HG03095 (cell line): ENCODE measurements around the gene CYSTM1.
"Not testable (repeated sequence)": the region's sequence is repeated elsewhere in the genome, so short reads cannot be mapped to it uniquely, and the experiment has no call there.

Experiments
- ATAC-seq: cut with Tn5 transposase; IDR thresholded peaks from one replicate; pipeline ENCODE4 v1.9.1; 2021; ENCODE audit warnings: moderate library complexity; ENCODE audit not compliant: unreplicated experiment

The CYSTM1 gene

GRCh38 chr5:140148508-140148907, 26.5 kb upstream of the CYSTM1 start:
- no peak for ATAC-seq

- no peak for ATAC-seq
These were observed 24.8 kb upstream of the CYSTM1 start for GRCh38 chr5:140150201-140150600.

GRCh38 chr5:140151144-140152021, 23.6 kb upstream of the CYSTM1 start:
- no peak for ATAC-seq

GRCh38 chr5:140152022-140152999, 22.7 kb upstream of the CYSTM1 start:
- no peak for ATAC-seq

- no peak for ATAC-seq
These were observed 21.7 kb upstream of the CYSTM1 start for GRCh38 chr5:140153255-140153654.

- ATAC-seq, result no peak
These were observed 21.1 kb upstream of the CYSTM1 start for GRCh38 chr5:140153905-140154304.

GRCh38 chr5:140154710-140155381, 20.1 kb upstream of the CYSTM1 start:
- not testable (repeated sequence) for ATAC-seq

GRCh38 chr5:140157032-140157781, 17.8 kb upstream of the CYSTM1 start:
- ATAC-seq, result peak; percentile 89

- ATAC-seq, result no peak
These were observed 15.7 kb upstream of the CYSTM1 start for GRCh38 chr5:140159014-140159927.

- no peak for ATAC-seq
These were observed 12.7 kb upstream of the CYSTM1 start for GRCh38 chr5:140162275-140162674.

- no peak for ATAC-seq
These were observed 12.2 kb upstream of the CYSTM1 start for GRCh38 chr5:140162781-140163180.

- no peak for ATAC-seq
These were observed 9.7 kb upstream of the CYSTM1 start for GRCh38 chr5:140165101-140165922.

GRCh38 chr5:140165923-140166270, 9.1 kb upstream of the CYSTM1 start:
- ATAC-seq, result no peak

GRCh38 chr5:140166911-140167310, 8.1 kb upstream of the CYSTM1 start:
- no peak for ATAC-seq

- ATAC-seq, result no peak
These were observed 6.6 kb upstream of the CYSTM1 start for GRCh38 chr5:140168371-140168770.

GRCh38 chr5:140169410-140169809, 5.6 kb upstream of the CYSTM1 start:
- no peak for ATAC-seq

- no peak for ATAC-seq
These were observed 2.5 kb upstream of the CYSTM1 start for GRCh38 chr5:140172483-140172882.

GRCh38 chr5:140174014-140174413, 974 bp upstream of the CYSTM1 start:
- ATAC-seq, result no peak
